T follicular helper cell (primary cell): ENCODE measurements around the gene CYB5R4.
"Not testable (repeated sequence)": the region's sequence is repeated elsewhere in the genome, so short reads cannot be mapped to it uniquely, and the experiment has no call there.

ENCODE experiments used
- DNase-seq: peaks from one replicate; pipeline ENCODE4 v3.0.0-alpha.2; 2020; ENCODE audit warnings: low read depth

CYB5R4 gene

DNA sequence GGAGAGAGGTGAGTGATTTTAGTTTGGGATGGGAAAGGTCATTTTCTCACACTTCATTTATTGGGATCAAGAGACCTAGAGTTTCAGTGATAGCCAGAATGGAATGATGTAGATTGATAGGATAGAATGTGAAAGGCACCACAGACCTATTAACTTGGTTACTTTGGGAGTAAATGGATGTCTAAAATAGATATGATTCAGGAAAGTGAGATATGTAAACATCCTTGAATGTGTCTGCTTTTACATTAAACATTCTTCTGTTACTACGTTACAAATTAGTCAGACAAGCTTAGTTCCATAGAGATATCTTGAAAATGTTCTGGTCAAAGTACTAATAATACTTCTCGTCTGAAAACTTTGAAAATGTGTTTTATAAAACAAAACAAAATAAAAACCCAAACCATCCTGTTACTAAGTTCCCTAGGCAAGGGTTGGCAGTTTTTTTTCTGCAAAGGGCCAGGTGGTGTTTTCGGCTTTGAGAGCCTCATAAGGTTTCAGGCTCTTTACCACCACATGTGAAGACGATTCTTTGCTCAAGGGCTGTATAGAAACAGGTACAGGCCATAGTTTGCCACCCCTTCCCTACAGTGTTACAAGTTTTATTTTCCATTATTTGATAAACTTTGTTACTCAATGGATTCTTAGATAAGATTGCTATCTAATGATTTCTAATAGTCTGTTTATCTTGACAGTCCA, 3.4 kb downstream of the CYB5R4 start:
- DNase-seq = no peak

DNA sequence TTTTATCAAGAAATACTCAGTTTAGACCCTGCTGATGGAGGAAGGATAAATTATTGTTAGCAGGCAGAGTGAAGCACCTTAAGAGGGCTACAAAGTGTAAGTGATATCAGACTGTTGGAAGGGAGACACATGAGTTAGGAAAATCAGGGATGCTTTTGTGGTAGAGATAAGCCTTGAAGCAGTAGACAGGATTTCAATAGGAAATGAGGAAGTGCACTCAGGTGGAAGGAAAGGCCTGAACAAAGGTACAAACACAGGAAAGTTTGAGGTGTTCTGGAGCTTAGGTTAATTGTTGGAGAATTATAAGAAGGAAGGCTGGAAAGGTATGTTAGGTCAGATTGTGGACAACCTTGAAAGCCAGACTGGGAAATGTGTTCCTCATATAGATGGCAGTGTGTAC, 7.6 kb downstream of the CYB5R4 start:
- DNase-seq = no peak

DNA sequence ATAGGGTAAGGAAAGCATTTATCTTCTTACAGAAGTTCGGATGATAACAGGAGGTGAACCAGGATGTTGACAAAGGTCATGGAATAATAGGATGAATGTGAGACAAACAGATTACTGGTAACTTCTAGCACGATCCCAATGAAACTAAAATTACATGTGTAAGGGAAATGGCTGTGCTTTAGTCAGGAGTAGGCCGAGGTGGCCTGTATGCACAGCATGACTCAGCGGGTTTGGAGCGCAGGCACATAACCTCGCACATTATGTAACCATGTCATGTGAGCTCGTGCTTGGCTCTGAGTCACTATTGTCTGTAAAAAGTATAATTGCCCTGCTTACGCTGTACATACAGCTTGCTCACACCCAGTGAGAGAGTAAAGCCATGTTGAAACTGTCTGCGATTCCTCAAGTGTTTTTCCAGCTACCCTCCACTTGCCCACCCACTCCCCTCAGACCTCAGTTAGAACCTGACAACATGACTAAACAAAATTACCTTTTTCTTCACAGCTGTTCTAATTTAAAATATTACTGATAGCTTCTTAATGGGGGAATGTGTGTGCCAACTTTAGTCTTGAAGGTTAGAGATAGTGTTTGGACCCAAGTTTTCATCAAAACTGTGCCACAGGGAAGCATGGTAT, 8.2 kb downstream of the CYB5R4 start:
- DNase-seq = no peak

DNA sequence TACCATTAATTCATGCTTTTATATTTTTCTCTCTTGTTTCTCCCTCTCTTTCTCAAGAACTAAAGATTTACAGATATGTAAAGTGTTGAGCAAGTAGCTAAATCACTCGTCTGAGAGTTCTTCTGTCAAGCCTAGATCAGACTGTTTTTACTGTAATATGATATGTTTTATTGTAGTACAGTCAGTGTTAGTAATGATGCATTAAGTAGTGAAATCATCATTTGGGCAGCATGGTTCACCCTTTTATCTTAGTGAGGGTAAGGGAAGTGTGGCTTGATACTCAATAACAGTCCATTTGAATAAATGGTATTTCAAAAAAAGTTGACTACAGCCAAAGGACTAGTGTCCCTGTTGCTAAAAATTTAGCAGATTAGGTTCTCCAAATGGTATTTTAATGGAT, 9.2 kb downstream of the CYB5R4 start:
- no peak for DNase-seq

DNA sequence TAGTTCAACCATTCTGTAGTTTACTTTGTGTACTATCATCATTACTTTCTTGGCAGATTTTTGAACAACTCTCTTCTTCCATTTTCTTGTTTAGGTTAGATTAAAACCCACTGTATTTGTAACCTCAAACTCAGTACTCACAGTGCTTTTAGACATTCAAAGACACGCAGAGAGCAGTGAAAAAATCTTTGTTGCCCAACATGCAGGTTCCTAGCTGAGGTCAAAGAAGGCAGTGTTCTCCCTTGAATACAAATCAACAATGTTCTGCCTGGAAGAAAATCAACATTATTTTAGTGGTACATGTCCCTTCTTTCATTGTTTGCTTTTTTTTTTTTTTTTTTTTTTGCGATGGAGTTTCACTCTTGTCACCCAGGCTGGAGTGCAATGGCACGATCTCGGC, 11.2 kb downstream of the CYB5R4 start:
- DNase-seq = no peak

DNA sequence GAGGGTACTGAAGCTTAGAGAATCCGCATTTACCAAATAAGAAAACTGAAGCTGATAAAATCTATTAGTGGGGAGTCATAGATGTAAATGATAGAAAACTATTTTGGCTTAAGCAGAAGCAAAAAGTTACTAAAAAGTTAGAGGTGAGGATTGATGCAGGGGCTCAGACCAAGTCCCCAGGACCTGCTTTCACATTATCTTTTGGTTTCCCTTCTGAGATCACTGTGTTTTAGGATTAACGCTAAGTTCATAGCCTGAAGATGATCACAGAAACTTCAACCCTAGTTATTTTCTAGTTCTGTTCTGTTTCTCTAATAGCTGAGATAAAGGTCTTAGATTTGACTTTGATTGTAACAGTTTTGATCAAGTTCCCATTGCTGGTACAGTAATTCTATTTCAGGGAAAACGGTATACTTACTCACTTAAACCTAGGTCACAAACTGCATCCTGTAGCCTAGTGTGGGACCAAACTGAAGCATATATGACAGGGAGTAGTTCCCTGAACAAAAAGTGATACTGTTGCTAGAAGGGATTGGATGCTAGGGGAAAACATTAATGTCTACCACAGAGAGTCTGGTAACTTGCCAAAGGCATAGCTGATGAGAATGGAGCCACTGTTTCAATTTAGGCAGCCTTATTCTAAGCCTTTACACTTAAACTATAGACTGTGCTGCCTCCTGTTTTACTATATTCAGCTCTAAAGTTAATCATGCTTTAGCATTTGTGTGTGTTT, 13.1 kb downstream of the CYB5R4 start:
- DNase-seq = no peak

DNA sequence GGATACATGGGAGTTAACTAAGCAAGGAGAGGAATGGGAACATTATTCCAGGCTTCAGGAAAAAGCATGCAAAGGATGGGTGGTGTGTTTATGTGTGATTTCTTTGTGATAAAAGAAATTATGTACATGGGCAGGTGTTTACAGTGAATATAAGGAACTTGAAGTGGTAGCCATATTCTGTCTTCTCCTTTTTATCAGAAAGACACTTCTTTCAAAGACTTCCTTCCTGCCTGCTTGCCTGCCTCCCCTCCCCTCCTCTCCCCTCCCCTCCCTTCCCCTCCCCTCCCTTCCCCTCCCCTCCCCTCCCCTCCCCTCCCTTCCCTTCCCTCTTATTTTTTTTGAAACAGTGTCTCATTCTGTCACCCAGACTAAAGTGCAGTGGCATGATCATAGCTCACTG, 14.4 kb downstream of the CYB5R4 start:
- no peak for DNase-seq

DNA sequence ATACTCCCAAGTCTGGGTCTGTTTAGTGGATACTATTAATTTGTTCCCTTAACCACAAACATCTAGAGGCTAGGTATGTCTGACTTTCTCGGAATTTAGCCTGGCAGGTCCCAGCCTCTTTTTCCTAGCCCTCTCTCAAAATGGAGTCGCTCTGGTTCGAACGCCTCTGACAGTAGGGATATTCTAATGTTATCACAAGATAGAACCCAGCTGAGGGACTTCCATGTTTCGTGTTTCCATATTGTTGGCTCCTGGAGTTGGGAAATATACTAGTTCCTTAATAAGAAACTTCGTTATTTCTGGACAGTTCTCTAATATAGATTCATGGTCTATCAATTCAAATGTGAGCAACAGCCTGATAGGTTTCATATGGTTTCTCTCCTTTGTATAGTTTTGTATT, 16.4 kb downstream of the CYB5R4 start:
- no peak for DNase-seq

DNA sequence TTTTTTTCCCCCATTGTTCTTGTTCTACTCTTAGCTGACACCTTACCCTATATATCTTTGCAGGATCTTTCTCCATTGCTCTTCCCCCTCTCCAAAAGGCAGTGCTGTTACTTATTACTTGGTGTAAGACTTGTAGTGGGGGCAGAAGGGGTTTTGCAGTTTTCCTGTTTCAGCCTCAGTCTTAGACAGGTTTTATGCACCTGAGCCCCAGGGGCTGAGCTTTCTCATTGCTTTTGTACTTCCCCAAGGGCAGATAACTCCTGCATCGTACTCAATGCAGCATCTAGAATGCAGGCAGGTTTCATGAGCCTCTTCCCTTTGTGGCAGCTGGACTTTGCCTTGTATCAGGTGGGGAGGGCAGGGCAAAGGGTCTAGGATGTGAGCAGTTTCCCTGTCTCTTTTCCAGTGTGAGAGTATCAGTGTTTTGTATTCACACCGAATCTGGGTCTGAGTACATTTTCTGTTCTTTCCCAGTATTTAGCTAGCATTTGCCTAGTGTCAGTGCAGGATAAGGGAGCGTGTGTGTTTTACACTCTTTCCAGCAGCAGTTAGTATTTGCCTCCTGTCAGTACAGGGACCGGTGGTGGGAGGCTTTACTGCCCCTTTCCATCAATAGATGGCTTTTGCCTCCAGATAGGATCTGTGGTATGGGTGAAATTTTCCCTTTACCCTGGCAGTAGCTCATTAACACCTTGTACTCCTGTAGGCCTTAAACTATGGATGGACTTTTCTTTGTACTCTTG, 19.6 kb downstream of the CYB5R4 start:
- no peak for DNase-seq

DNA sequence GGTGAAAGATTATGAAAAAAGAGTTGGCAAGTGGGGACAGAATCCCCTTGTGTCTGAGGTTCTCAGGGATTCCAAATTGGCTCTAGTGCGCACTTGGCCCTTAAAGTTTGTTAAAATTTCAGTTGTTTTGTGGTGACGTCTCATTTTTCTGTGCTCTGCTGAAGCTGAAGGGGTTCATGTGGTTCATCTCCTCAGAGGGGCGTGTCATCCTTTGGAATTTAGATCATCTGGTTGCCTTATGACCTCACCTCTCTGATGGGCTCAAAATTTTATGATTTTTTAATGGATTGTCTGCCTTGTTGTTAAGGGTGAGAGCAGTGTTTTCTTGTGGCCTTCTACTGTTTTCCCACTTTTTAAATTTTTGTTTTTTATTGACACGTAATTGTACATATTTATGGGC, 20.3 kb downstream of the CYB5R4 start:
- DNase-seq = no peak

DNA sequence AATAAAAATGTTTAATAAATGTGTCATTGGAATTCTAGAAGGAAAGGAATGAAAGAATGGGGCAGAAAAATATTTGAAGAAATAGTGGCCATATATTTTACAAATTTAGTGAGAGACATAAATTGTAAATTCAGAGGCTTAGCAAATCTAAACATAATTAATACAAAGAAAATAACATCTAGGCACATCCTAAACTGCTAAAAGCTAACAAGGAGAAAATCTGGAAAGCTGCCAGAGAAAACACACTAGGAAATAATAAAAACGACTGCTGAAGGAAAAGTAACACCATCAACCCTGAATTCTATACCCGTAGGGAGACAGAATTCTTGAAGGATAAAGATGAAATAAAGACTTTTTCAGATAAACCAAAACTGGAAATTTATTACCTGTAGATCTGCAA, 23.8 kb downstream of the CYB5R4 start:
- DNase-seq = no peak

DNA sequence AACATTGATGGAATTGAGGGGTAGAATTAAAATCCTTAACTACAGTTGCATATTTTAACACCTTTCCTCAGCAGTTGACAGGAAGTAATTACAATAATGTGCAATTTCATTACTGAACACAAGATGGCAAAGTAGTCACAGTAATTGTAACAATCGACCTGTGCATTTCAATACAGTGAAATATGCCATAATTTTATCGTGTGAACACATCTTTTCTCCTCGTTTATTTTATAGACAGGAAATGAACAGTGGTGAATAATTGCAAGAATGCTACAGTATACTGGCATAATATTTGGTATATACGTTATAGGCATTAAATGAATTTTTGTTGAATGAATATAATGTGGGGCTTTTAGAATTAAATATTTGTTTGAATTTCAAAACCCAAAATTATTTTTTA, 25.0 kb downstream of the CYB5R4 start:
- no peak for DNase-seq

DNA sequence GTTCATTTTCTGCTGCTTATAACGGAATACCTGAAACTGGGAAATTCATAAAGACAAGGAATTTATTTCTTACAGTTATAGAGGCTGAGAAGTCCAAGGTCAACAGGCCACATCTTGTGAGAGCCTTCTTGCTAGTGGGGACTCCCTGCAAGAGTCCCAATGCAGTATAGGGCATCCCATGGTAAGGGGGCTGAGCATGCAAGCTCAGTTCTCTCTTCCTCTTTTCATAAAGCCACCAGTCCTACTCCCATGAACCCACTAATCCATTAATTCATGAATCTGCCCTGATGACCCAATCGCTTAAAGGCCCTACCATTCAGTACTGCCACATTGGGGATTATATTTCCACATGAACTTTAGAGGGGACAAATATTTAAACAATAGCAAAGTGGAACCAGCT, 26.5 kb downstream of the CYB5R4 start:
- DNase-seq = no peak

DNA sequence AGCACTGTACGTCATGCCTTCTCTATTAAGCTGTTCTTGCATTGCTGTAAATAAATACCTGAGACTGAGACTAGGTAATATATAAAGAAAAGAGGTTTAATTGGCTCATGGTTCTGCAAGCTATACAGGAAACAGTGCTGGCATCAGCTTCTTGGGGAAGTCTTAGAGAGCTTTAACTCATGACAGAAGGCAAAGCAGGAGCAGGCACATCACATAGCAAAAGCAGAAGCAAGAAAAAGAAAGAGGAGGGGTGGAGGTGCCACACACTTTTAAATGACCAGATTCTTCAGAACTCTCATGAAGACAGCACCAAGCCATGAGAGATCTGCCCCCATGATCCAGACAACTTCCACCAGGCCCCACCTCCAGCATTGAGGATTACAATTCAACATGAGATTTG, 30.1 kb downstream of the CYB5R4 start:
- DNase-seq = no peak

DNA sequence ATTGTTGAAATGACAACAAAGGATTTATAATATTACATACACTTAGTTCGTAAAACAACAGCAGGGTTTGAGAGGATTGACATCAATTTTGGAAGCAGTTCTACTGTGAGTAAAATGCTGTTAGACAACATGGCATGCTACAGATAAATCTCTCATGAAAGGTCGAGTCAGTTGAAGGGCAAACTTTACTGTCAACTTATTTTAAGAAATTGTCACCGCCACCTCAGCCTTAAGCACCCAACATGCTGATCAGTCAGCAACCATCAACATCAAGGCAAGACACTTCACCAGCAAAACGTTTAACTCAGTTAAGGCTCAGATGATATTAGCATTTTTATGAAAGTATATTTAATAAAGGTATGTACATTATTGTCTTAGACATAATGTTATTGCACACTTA, 31.0 kb downstream of the CYB5R4 start:
- no peak for DNase-seq

DNA sequence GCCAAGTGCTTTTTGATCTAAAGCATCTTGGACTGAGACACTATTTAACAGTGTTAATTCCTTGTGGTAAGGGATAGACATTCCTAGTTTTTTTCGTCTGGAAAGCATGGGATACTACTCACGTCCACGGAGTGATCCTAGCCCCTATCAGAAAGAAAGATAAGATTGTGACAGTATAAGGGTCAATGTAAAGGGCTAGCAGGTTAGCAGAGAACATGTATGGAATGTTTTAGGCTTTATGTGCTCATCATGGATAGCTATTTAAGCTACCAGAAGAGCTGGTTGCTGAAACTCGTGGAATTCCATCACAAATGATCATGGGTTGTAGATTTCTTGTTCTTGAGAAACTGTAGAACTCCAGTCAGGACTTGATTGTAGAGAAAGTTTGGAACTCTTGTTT, 32.1 kb downstream of the CYB5R4 start:
- DNase-seq = no peak

DNA sequence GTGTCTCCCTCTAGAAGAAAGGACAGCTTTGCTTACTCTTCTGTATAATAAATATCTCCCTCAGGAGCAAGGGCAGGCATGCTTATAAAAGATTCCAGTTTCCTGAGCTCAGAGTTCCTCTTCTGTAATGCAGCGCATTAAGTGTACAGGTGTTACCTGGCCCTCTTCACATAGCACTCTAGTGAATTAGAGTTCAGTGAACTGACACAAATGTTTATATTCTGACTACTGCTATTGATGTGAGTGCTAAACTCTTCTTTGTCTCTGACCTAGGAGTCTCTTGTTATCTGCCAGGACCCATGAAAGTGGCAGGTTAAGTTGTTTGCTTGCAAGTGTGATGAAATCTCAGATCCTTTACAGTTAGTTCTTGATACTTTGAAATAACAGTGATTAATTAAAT, 33.5 kb downstream of the CYB5R4 start:
- DNase-seq = no peak

DNA sequence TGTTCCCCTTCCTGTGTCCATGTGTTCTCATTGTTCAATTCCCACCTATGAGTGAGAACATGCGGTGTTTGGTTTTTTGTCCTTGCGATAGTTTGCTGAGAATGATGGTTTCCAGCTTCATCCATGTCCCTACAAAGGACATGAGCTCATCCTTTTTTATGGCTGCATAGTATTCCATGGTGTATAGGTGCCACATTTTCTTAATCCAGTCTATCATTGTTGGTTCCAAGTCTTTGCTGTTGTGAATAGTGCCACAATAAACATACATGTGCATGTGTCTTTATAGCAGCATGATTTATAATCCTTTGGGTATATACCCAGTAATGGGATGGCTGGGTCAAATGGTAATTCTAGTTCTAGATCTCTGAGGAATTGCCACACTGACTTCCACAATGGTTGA, 37.6 kb downstream of the CYB5R4 start:
- DNase-seq = not testable (repeated sequence)

DNA sequence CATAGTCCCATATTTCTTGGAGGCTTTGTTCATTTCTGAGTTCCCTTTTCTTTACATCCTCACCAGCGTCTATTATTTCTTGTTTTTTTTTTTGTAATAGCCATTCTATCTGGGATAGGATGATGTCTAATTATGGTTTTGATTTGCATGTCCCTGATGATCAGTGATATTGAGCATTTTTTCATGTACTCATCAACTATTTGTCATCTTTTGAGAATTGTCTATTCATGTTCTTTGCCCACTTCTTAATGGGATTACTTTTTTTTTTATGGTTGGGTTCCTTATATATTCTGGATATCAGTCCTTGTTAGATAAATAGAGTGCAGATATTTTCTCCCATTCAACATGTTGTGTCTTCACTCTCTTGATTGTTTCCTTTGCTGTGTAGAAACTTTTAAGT, 42.1 kb downstream of the CYB5R4 start:
- no peak for DNase-seq

DNA sequence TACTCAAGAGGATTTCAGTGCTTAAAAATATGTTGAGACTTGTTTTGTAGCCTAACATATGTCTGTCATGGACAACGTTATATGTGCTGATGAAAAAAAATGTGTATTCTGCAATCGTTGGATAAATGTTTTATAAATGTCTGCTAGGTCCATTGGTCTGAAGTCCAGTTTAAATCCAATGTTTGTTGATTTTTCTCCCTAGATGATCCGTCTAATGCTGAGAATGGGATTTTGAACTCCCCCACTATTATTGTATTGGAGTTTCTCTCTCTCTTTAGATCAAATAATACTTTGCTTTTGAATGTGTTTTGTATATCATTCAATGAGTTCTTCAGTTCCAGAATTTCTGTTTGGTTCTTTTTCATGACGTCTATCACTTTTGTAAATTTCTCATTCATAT, 44.9 kb downstream of the CYB5R4 start:
- DNase-seq = no peak

DNA sequence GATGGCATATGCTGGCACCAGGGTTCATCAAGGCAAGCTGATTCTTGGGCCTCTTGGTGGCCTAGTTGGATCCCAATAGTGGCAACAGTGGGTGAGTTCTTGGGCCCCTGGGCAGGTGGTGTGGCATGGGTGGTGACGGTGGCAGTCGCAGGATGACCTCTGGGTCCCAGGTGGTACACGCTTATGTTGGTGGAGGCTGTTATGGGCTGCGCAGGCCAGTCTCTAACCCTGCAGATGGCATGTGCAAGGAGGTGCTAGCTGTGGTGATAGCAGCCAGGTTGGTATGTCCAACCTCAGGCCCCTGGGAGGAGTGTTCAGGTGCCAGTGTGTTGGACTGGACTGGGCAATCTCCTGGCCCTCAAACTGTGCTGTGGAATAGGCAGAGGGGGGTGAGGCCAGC, 46.2 kb downstream of the CYB5R4 start:
- no peak for DNase-seq

DNA sequence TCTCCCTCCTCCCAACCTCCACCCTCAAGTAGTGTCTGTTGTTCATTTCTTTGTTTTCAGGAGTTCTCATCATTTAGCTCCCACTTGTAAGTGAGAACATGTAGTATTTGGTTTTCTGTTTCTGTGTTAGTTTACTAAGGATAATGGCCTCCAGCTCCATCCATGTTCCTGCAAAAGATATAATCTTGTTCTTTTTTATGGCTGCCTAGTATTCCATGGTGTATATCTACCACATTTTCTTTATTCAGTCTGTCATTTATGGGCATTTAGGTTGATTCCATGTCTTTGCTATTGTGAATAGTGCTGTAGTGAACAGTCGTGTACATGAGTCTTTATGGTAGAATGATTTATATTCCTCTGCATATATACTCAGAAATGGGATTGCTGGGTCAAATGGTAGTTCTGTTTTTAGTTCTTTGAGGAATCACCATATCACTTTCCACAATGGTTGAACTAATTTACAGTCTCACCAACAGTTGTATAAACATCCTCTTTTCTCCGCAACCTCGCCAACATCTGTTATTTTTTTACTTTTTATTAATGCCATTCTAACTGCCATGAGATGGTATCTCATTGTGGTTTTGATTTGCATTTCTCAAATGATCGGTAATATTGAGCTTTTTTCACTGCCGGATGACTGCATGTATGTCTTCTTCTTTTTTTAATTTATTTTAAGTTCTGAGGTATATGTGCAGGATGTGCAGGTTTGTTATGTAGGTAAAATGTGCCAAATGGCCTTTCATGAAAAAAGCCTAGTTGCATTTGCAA, 48.3 kb downstream of the CYB5R4 start:
- DNase-seq = not testable (repeated sequence)
